SK-N-SH (cell line): ENCODE data around the gene RBBP7. TPM values are rescaled to one million over a fixed set of nuclear protein-coding genes. Genes with fewer than 3 reads are reported as not detected.

ENCODE experiments used
- CTCF ChIA-PET: fragments of 300-600, 350-600 bp; formaldehyde crosslinking; extraction: SDS; loops from one replicate; lab custom pipeline; 2021; lab: Yijun Ruan, JAX
- POLR2A ChIA-PET: fragments of 350-600 bp; sonication (Branson Sonifier 250); formaldehyde crosslinking; extraction: SDS; loops from one replicate; lab custom pipeline; 2020; ENCODE audit warnings: antibody characterized with exemption, inconsistent platforms; lab: Yijun Ruan, JAX
- DNase-seq: peaks from one replicate; pipeline ENCODE4 v3.0.0; 2012
- H2AFZ ChIP-seq: fragments of 200-600 bp; sonication (generic); 2 replicates; pipeline ENCODE4 v1.8.1; 2016; ENCODE audit warnings: antibody characterized with exemption, mild to moderate bottlenecking, low read depth
- H3F3A ChIP-seq: fragments of 200-600 bp; sonication (generic); replicated peaks from 2 replicates; pipeline ENCODE3; 2016; ENCODE audit warnings: antibody characterized with exemption, mild to moderate bottlenecking; ENCODE audit not compliant: insufficient read depth
- H3K27ac ChIP-seq, 2 experiments: fragments of 200-500 bp in 1 of 2; fragments of 200-600 bp in 1 of 2; sonication (Bioruptor generic) in 1 of 2; sonication (generic), shearing (Covaris generic) in 1 of 2; 2 replicates each; pipeline versions ENCODE4 v1.5.1 to v1.6.1; 2014 to 2016; ENCODE audit warnings: low read depth in 2 of 2, inconsistent platforms in 1 of 2, low read length in 1 of 2, mild to moderate bottlenecking in 1 of 2, mixed read lengths in 1 of 2
- H3K27me3 ChIP-seq: fragments of 200-600 bp; sonication (generic), shearing (Covaris generic); 2 replicates; pipeline ENCODE4 v1.6.1; 2016; ENCODE audit warnings: mixed run types; ENCODE audit not compliant: insufficient read depth
- H3K36me3 ChIP-seq, 2 experiments: fragments of 200-500 bp in 1 of 2; fragments of 200-600 bp in 1 of 2; sonication (Bioruptor generic) in 1 of 2; sonication (generic) in 1 of 2; replicated peaks in 1 of 2; 2 replicates each; pipeline versions ENCODE3 to v1.5.1; 2014 to 2016; ENCODE audit warnings: low read length in 1 of 2, mild to moderate bottlenecking in 1 of 2; ENCODE audit not compliant: insufficient read depth in 2 of 2, control insufficient read depth in 1 of 2
- H3K4me1 ChIP-seq, 2 experiments: fragments of 200-500 bp in 1 of 2; fragments of 200-600 bp in 1 of 2; sonication (Bioruptor generic) in 1 of 2; sonication (generic), shearing (Covaris generic) in 1 of 2; 2 replicates each; pipeline versions ENCODE4 v1.5.1 to v1.6.1; 2014 to 2016; ENCODE audit warnings: low read depth in 1 of 2, low read length in 1 of 2, mixed run types in 1 of 2; ENCODE audit not compliant: insufficient read depth in 2 of 2, control insufficient read depth in 1 of 2
- H3K4me2 ChIP-seq: fragments of 200-600 bp; sonication (generic), shearing (Covaris generic); 2 replicates; pipeline ENCODE4 v1.6.1; 2017; ENCODE audit warnings: mixed run types
- H3K4me3 ChIP-seq, 2 experiments: fragments of 200-500 bp in 1 of 2; fragments of 200-600 bp in 1 of 2; sonication (Bioruptor generic) in 1 of 2; sonication (generic), shearing (Covaris generic) in 1 of 2; 2 replicates each; pipeline versions ENCODE4 v1.5.1 to v1.8.1; 2014 to 2016; ENCODE audit warnings: low read depth in 2 of 2, inconsistent platforms in 1 of 2, low read length in 1 of 2, mild to moderate bottlenecking in 1 of 2, mixed read lengths in 1 of 2, moderate library complexity in 1 of 2
- H3K79me2 ChIP-seq: fragments of 200-600 bp; sonication (generic); 2 replicates; pipeline ENCODE4 v1.8.1; 2017; ENCODE audit warnings: mild to moderate bottlenecking; ENCODE audit not compliant: insufficient read depth
- H3K9ac ChIP-seq: fragments of 200-600 bp; sonication (generic); 2 replicates; pipeline ENCODE4 v1.6.1; 2017; ENCODE audit warnings: mixed run types
- H3K9me2 ChIP-seq: fragments of 200-600 bp; sonication (generic); 2 replicates; pipeline ENCODE4 v1.6.1; 2017; ENCODE audit warnings: mixed run types
- H3K9me3 ChIP-seq: fragments of 200-600 bp; sonication (generic); 2 replicates; pipeline ENCODE4 v1.6.1; 2017; ENCODE audit warnings: mixed run types, mild to moderate bottlenecking, moderate library complexity
- H4K20me1 ChIP-seq: fragments of 200-600 bp; sonication (generic); 2 replicates; pipeline ENCODE4 v1.6.1; 2017; ENCODE audit warnings: mild to moderate bottlenecking, mixed run types; ENCODE audit not compliant: insufficient read depth
- CHD2 ChIP-seq: fragments of 150-350 bp; IDR thresholded peaks from 2 replicates; pipeline ENCODE4 v1.6.1; 2018; ENCODE audit warnings: low read length; ENCODE audit not compliant: partially characterized antibody
- CTCF ChIP-seq: fragments of 200-600 bp; sonication (generic); IDR thresholded peaks from 2 replicates; pipeline ENCODE4 v1.6.1; 2017; ENCODE audit warnings: antibody characterized with exemption, mild to moderate bottlenecking, moderate library complexity
- ELF1 ChIP-seq: IDR thresholded peaks from 2 replicates; pipeline ENCODE4 v1.4.0; 2012
- EP300 ChIP-seq, 2 experiments: IDR thresholded peaks; 2 replicates each; pipeline versions ENCODE4 v1.4.0 to v1.6.1; 2012; ENCODE audit warnings: borderline replicate concordance in 1 of 2, low read depth in 1 of 2, low read length in 1 of 2
- GATA2 ChIP-seq: sonication (generic); formaldehyde crosslinking; IDR thresholded peaks from 2 replicates; pipeline ENCODE4 v1.5.0; 2020; ENCODE audit warnings: mild to moderate bottlenecking, missing genetic modification reagents
- MAX ChIP-seq: IDR thresholded peaks from 2 replicates; pipeline ENCODE4 v1.4.0; 2012; ENCODE audit warnings: low read depth
- REST ChIP-seq: IDR thresholded peaks from 2 replicates; pipeline ENCODE4 v1.6.1; 2012; ENCODE audit warnings: mild to moderate bottlenecking, low read depth, low read length, moderate library complexity
- RFX5 ChIP-seq: IDR thresholded peaks from 2 replicates; pipeline ENCODE4 v1.6.1; 2012; ENCODE audit warnings: mild to moderate bottlenecking, improper control_type of control experiment, low read length
- RXRA ChIP-seq: IDR thresholded peaks from 2 replicates; pipeline ENCODE4 v1.4.0; 2012; ENCODE audit warnings: low read depth, mild to moderate bottlenecking, borderline replicate concordance
- TAF1 ChIP-seq: IDR thresholded peaks from 2 replicates; pipeline ENCODE4 v1.6.1; 2012; ENCODE audit warnings: low read depth, mild to moderate bottlenecking, low read length, moderate library complexity, borderline replicate concordance
- TCF12 ChIP-seq: IDR thresholded peaks from 2 replicates; pipeline ENCODE4 v1.4.0; 2012
- USF1 ChIP-seq: IDR thresholded peaks from 2 replicates; pipeline ENCODE4 v1.4.0; 2012; ENCODE audit warnings: low read depth, borderline replicate concordance
- WGBS: methylation state at CpG from one replicate; pipeline ENCODE4 v1.1.6; 2017; ENCODE audit warnings: low lambda C conversion rate; 5-methylcytosine and 5-hydroxymethylcytosine counted together
- polyA plus RNA-seq, 3 experiments: library from polyadenylated mRNA; depleted of rRNA; stranded (reverse); fragments of >200 nt; gene quantifications; 2 replicates each; pipeline ENCODE4 v1.2.3, GENCODE V29; 2012

Gene RBBP7
- polyA plus RNA-seq, 1 of the 3 experiments (the other 2 are of a cell fraction): 172 TPM

GRCh38 chrX:16838202-16839066 lies 31.7 kb downstream of the RBBP7 start (continued):
- no peak for TF ChIP-seq REST
- TF ChIP-seq CHD2: no peak
- peak; percentile 25; the same call in 1 of the 2 replicates for TF ChIP-seq TCF12
- no peak for TF ChIP-seq RFX5
- TF ChIP-seq GATA2 (CRISPR knock-in tag): no peak
- 0 out of 2 replicates have a peak, but pooled peaks have one; percentile 20 for TF ChIP-seq MAX
- no peak for TF ChIP-seq USF1
- peak; percentile 33; the same call in 1 of the 2 replicates for TF ChIP-seq RXRA
- TF ChIP-seq TAF1: no peak
- TF ChIP-seq EP300 (IDR thresholded peaks at IDR 0.05; ENCODE audit: borderline replicate concordance in 1 of 2, low read depth in 1 of 2, low read length in 1 of 2): no peak

GRCh38 chrX:16836371-16836770 lies 33.8 kb downstream of the RBBP7 start:
- Histone ChIP-seq H3F3A (peaks cover 16% of the 10 kb centered on the region), H3K27ac (no peak overlapping the region), H3K4me2 (no peak overlapping the region), H2AFZ (no peak overlapping the region), H3K4me3 (no peak overlapping the region), H3K4me1 (peaks cover 14 to 16% of the 10 kb centered on the region in 2 experiments; a peak in 3 of 4 replicates), H3K9me2 (no peaks in the 10 kb centered on the region), H4K20me1 (0 out of 2 replicates have a peak, but pooled peaks cover 8% of the 10 kb centered on the region), H3K79me2 (no peaks in the 10 kb centered on the region), H3K9me3 (no peaks in the 10 kb centered on the region), H3K27me3 (no peaks in the 10 kb centered on the region), H3K36me3 (peaks cover 41 to 81% of the 10 kb centered on the region in 2 experiments), H3K9ac (no peak overlapping the region)
- ChIA-PET CTCF (interaction anchor here (3.1 kb wide), 1 partner anchor 10 kb away, joined by 12 read pairs; no protein-coding TSS in a partner anchor), POLR2A (no interaction called here)
- DNase-seq: peak; percentile 47
- TF ChIP-seq CTCF (peak; percentile 43; the same call in 1 of the 2 replicates), ELF1 (no peak)
- WGBS: 93% methylated on average over 9 of the region's 9 CpGs
